ENCODE measurements around the gene AIRE.
"Not testable (repeated sequence)": the region's sequence is repeated elsewhere in the genome, so short reads cannot be mapped to it uniquely, and the experiment has no call there.

Gene AIRE

DNA sequence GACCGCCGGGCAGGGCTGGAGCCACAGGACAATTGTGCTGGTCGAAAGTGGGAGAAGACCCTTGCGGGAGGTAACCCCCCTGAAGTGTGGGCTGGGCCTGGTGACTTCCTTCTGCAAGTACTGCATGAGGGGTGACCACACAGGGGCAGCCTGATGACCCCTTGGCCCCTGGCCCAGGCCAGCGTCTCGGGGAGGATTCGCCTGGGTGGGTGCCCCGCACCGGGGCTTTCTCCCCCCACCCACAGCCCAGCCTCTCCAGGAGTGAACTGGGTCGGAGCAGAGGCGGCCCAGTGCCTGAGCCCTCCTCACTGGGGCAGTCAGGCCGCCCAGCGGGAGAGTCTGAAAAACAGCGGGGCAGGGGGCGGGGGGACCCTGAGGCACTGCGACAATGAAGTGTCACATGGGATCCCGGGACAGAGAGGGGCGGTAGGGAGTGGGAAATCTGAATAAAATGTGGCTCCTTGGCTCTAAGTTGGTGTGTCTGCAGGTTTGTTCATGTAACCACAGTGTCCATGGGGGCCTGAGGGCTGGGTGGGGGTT is 22.4 kb upstream of the AIRE start:
- no peak for DNase-seq (ENCODE audit: low read depth, low spot score)
- H3K4me3 ChIP-seq (ENCODE audit: low read length), result no peak overlapping the region

GRCh38 chr21:44263768-44264167 is 21.9 kb upstream of the AIRE start:
- DNase-seq (ENCODE audit: low read depth, low spot score), result no peak
- no peak overlapping the region for H3K4me3 ChIP-seq (ENCODE audit: low read length)

DNA sequence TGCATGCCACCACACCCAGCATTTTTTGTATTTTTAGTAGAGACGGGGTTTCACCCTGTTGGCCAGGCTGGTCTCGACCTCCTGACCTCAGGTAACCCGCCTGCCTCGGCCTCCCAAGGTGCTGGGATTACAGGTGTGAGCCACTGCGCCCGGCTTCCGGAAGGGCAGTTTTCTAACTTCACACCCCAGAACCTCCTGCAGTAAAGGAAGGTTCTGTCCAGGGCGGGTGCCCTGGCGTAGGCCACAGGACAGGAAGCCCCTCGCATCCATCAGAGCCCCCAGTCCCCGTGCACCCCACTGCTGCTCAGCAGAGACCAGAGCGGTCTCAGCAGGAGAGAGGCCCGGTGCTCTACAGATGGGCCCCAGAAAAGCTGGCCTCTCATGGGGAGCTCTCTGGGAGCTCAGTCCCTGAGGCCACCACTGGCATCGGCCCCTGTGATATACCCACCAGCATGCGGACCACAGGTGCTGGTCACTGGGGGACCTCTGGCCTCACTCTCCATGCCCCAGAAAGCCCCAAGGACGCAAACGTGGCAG is 19.9 kb upstream of the AIRE start:
- DNase-seq (ENCODE audit: low read depth, low spot score), result no peak
- H3K4me3 ChIP-seq (ENCODE audit: low read length), result no peak overlapping the region

GRCh38 chr21:44267655-44268142 is 18.0 kb upstream of the AIRE start:
- H3K4me3 ChIP-seq (ENCODE audit: low read length), result no peak overlapping the region
- no peak for DNase-seq (ENCODE audit: low read depth, low spot score)

GRCh38 chr21:44269090-44269489 is 16.6 kb upstream of the AIRE start:
- H3K4me3 ChIP-seq (ENCODE audit: low read length), result no peak overlapping the region
- no peak for DNase-seq (ENCODE audit: low read depth, low spot score)

DNA sequence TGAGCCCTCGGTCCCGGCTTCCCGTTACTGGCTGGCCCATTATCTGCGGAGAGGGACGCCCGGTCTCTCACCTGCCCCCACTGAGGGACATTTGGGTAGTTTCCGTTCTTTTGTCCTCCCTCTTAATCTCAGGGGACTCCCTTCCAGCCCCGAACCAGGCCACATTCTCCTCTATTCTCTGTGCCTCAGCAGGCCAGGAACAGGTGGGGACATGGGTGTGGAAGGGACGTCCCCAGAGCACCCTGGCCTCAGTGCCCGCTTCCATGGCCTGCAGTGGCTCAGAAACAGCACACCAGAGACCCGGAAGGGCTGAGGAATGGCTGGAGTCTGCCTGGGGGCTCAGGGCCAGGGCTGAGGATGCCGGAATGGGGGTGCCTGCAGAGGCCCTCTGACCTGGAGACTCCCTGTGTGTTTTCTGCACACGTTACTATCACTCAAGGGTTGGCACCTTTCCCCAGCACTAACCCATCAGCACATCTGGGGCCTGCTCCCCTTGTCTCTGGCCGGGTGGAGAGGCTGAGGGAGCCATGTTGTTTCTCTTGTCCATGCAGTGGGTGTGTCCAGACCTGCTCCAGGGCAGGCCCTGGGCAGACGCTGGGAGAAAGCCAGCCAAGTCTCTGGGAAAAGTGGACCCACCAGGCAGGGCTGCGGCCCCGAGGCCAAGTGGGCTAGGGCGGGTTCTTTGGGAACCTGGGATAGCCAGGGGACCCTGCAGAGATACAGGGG is 14.0 kb upstream of the AIRE start:
- DNase-seq (ENCODE audit: low read depth, low spot score), result no peak

DNA sequence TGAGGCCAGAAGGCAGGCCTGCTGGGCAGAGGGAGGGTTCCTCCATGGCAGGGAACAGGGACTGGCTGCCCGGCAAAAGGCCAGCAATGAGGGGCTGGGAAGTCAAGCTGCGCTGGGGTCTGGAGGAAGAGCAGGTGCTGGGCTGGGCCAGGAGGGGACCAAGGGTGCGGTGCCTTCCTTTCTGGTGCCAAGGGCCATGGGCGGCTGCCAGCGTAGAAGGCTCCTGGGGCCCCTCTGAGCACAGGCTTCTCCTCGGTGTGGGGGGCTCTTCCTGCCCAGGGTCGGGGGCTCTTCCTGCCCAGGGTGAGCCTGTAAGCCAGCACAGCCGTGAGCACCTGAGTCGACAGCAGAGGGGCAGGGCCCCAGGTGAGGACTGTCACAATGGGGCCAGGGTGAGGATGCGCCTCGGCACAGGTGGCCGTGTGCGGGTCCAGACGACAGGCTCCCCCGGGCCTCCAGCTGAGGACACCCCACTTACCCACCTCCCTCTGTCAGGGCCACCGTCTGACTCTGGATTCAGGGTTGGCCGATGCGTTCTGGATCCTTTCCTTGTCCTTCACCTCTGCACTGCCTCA is 13.3 kb upstream of the AIRE start:
- DNase-seq (ENCODE audit: low read depth, low spot score), result no peak
- H3K4me3 ChIP-seq (ENCODE audit: low read length), result no peak overlapping the region

More for the DNA sequence above, 14.0 kb upstream of the AIRE start:
- H3K4me3 ChIP-seq (ENCODE audit: low read length), result no peak overlapping the region

- no peak for DNase-seq (ENCODE audit: low read depth, low spot score)
- no peak overlapping the region for H3K4me3 ChIP-seq (ENCODE audit: low read length)
These were observed 12.6 kb upstream of the AIRE start for GRCh38 chr21:44273046-44273445.

- no peak for DNase-seq (ENCODE audit: low read depth, low spot score)
- no peak overlapping the region for H3K4me3 ChIP-seq (ENCODE audit: low read length)
These were observed 10.6 kb upstream of the AIRE start for GRCh38 chr21:44275041-44275440.

GRCh38 chr21:44279354-44280260 is 6.1 kb upstream of the AIRE start:
- no peak overlapping the region for H3K4me3 ChIP-seq (ENCODE audit: low read length)
- no peak for DNase-seq (ENCODE audit: low read depth, low spot score)

- no peak for DNase-seq (ENCODE audit: low read depth, low spot score)
- H3K4me3 ChIP-seq (ENCODE audit: low read length), result no peak overlapping the region
These were observed 3.9 kb upstream of the AIRE start for GRCh38 chr21:44281801-44282200.

GRCh38 chr21:44282370-44282769 is 3.3 kb upstream of the AIRE start:
- DNase-seq (ENCODE audit: low read depth, low spot score), result no peak
- H3K4me3 ChIP-seq (ENCODE audit: low read length), result no peak overlapping the region

DNA sequence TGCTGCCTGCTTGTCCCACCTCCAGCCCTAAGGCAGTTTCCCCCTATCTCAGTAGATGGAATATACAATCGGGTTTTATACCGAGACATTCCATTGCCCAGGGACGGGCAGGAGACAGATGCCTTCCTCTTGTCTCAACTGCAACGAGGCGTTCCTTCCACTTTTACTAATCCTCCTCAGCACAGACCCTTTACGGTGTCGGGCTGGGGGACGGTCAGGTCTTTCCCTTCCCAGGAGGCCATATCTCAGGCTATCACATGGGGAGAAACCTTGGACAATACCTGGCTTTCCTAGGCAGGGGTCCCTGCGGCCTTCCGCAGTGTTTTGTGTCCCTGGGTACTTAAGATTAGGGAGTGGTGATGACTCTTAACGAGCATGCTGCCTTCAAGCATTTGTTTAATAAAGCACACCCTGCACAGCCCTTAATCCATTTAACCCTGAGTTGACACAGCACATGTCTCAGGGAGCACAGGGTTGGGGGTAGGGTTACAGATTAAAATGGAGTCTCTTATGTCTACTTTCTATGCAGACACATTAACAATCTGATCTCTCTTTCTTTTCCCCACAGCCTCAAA is 2.4 kb upstream of the AIRE start:
- not testable (repeated sequence) for DNase-seq (ENCODE audit: low read depth, low spot score); H3K4me3 ChIP-seq (ENCODE audit: low read length)

DNA sequence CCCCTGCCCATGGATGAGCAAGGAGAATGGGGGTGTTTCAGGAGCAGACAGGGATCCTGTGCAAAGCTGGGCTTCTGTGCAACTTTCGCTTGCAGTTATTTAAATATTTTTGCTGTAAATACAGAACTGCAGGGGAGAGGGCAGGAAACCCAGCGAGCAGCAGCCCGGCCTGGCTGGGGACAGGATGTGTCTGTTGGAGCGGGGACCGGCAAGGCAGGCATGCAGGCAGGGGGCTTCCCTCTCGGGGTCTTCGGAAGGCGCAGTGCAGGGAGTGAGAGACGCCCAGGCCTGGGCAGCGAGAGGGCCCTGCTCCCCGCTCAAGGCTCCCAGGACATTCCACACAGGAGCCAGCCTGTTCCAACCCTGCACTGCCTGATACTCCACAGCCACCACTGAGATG is 1.7 kb upstream of the AIRE start:
- no peak overlapping the region for H3K4me3 ChIP-seq (ENCODE audit: low read length)
- DNase-seq (ENCODE audit: low read depth, low spot score), result no peak

DNA sequence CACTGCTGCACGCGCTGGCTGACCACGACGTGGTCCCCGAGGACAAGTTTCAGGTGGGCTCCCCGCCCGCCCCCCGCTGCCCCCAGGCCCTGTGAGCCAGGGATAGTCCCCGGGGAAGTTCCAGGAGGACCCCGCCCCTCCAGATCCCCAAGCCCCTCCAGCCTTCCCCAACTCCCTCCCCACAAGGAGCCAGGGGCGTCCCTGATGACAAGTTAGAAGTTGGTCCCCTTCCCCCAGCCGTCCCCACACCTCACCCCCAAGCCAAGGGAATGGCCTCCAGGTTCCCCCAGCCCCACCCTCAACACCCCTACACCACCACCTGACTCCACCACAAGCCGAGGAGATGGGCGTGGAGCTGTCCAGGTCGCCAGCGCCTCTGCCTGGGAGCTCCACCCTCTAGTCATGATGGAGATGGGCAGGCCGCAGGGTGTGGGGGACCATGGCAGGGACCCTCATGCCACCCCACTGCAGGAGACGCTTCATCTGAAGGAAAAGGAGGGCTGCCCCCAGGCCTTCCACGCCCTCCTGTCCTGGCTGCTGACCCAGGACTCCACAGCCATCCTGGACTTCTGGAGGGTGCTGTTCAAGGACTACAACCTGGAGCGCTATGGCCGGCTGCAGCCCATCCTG is 525 bp downstream of the AIRE start:
- no peak for DNase-seq (ENCODE audit: low read depth, low spot score)
- H3K4me3 ChIP-seq (ENCODE audit: low read length), result no peak overlapping the region

DNA sequence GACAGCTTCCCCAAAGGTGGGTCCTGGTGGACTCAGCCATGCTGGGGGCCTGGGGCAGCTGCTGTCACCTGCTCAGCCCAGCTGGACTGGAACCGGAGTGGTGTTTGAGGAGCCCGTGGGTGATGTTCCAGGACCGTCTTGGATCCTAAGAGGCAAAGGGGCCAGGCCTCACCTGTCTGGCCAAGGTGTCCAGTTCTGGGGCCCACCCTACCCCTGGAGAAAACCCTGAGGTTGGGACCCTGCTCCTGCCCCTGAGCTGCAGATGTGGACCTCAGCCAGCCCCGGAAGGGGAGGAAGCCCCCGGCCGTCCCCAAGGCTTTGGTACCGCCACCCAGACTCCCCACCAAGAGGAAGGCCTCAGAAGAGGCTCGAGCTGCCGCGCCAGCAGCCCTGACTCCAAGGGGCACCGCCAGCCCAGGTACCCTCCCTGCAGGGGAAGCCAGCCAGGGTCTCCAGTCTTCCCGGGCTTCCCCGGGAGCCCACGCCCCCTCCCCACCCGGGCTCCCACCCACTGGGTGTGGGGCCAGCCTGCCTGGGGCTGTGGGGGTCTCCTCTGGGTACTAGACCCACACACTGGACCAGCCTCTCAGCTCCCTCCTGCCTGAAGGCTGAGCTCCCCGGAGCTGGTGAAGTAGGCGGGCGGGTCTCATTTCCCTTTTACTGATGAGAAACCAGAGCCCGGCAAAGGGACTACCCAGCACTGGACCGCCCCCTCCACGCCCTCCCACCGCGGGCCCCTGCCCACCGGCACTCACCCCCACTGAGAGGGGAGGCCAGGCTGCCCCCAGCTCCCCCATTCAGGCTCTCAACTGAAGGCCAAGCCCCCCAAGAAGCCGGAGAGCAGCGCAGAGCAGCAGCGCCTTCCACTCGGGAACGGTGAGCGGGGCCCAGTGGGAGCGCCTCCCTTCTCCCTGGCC is 1.3 kb downstream of the AIRE start:
- no peak overlapping the region for H3K4me3 ChIP-seq (ENCODE audit: low read length)
- no peak for DNase-seq (ENCODE audit: low read depth, low spot score)

DNA sequence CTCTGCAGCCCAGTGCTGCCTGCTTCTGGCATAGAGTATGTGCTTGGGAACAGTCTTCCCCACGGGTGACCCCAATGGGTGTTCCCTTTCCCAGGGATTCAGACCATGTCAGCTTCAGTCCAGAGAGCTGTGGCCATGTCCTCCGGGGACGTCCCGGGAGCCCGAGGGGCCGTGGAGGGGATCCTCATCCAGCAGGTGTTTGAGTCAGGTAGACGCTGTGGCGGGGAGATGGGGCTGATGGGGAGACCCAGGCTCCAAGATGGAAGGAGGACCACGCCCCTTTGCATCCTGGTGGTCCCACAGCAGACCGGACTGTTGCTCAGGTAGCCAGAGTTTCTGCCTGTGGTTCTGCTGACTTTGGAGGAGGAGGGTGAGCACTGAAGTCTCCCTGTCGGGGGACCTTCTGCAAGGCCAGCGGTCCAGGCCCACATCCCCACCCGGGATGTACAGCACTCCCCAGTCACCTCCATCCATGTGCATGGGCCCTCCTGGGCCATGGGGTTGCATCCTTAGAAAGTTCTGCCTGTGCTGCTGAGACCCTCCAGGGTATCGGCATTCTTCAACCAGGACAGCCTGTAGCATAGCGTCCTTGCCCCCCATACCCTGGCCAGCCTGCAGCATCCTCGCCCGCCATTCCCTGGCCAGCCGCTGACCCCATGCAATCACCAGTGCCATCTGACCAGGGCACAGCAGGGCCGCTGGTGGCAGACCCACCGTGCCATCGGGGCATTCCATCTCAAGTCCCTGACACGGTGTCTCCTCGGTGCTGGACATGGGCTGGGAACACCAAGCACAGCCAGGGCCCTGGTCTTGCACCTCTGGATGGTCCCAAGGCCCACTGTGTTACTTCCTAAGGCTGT is 2.8 kb downstream of the AIRE start:
- no peak for DNase-seq (ENCODE audit: low read depth, low spot score)
- H3K4me3 ChIP-seq (ENCODE audit: low read length), result no peak overlapping the region
